ENCODE measurements around the gene PDE4A.
A peak's percentile ranks its signal among the peaks of the same experiment; 100 is the strongest.

Gene PDE4A

GRCh38 chr19:10422046-10422461 lies 1.7 kb downstream of the PDE4A start:
- no peak for DNase-seq (ENCODE audit: low read depth in 1 of 2, low spot score in 1 of 2)
- TF ChIP-seq JUND (IDR thresholded peaks at IDR 0.05; ENCODE audit: low read depth): no peak
- in situ Hi-C loops (cut with HindIII; ENCODE audit: low pct_unique_long_range_greater_than_20kb, low sequenced_read_pairs): no loop called here

GRCh38 chr19:10422846-10423245 lies 2.5 kb downstream of the PDE4A start:
- no peak for DNase-seq (ENCODE audit: low read depth in 1 of 2, low spot score in 1 of 2)
- TF ChIP-seq JUND (IDR thresholded peaks at IDR 0.05; ENCODE audit: low read depth): no peak
- in situ Hi-C loops (cut with HindIII; ENCODE audit: low pct_unique_long_range_greater_than_20kb, low sequenced_read_pairs): no loop called here

GRCh38 chr19:10424011-10424637 lies 3.8 kb downstream of the PDE4A start:
- TF ChIP-seq JUND (IDR thresholded peaks at IDR 0.05; ENCODE audit: low read depth): no peak

GRCh38 chr19:10427169-10427568 lies 6.8 kb downstream of the PDE4A start:
- DNase-seq (ENCODE audit: low read depth in 1 of 2, low spot score in 1 of 2): no peak
- in situ Hi-C loops (cut with HindIII; ENCODE audit: low pct_unique_long_range_greater_than_20kb, low sequenced_read_pairs): no loop called here
- no peak for TF ChIP-seq JUND (IDR thresholded peaks at IDR 0.05; ENCODE audit: low read depth)

More at GRCh38 chr19:10424011-10424637, 3.8 kb downstream of the PDE4A start:
- in situ Hi-C loops (cut with HindIII; ENCODE audit: low pct_unique_long_range_greater_than_20kb, low sequenced_read_pairs): no loop called here
- peak; percentile 80 to 91 for DNase-seq (ENCODE audit: low read depth in 1 of 2, low spot score in 1 of 2)

GRCh38 chr19:10428996-10429381 lies 8.7 kb downstream of the PDE4A start:
- no peak for DNase-seq (ENCODE audit: low read depth in 1 of 2, low spot score in 1 of 2)
- TF ChIP-seq JUND (IDR thresholded peaks at IDR 0.05; ENCODE audit: low read depth): no peak
- in situ Hi-C loops (cut with HindIII; ENCODE audit: low pct_unique_long_range_greater_than_20kb, low sequenced_read_pairs): no loop called here

GRCh38 chr19:10430505-10431253 lies 10.3 kb downstream of the PDE4A start:
- no peak for DNase-seq (ENCODE audit: low read depth in 1 of 2, low spot score in 1 of 2)
- in situ Hi-C loops (cut with HindIII; ENCODE audit: low pct_unique_long_range_greater_than_20kb, low sequenced_read_pairs): no loop called here

GRCh38 chr19:10431254-10431942 lies 11.1 kb downstream of the PDE4A start:
- no peak for TF ChIP-seq JUND (IDR thresholded peaks at IDR 0.05; ENCODE audit: low read depth)
- in situ Hi-C loops (cut with HindIII; ENCODE audit: low pct_unique_long_range_greater_than_20kb, low sequenced_read_pairs): no loop called here
- no peak for DNase-seq (ENCODE audit: low read depth in 1 of 2, low spot score in 1 of 2)

More at GRCh38 chr19:10430505-10431253, 10.3 kb downstream of the PDE4A start:
- no peak for TF ChIP-seq JUND (IDR thresholded peaks at IDR 0.05; ENCODE audit: low read depth)

- in situ Hi-C loops (cut with HindIII; ENCODE audit: low pct_unique_long_range_greater_than_20kb, low sequenced_read_pairs): no loop called here
- no peak for TF ChIP-seq JUND (IDR thresholded peaks at IDR 0.05; ENCODE audit: low read depth)
Measured at GRCh38 chr19:10431943-10432735, 11.8 kb downstream of the PDE4A start.

GRCh38 chr19:10432736-10433130 lies 12.4 kb downstream of the PDE4A start:
- in situ Hi-C loops (cut with HindIII; ENCODE audit: low pct_unique_long_range_greater_than_20kb, low sequenced_read_pairs): no loop called here
- no peak for TF ChIP-seq JUND (IDR thresholded peaks at IDR 0.05; ENCODE audit: low read depth)
- DNase-seq (ENCODE audit: low read depth in 1 of 2, low spot score in 1 of 2): no peak

More at GRCh38 chr19:10431943-10432735, 11.8 kb downstream of the PDE4A start:
- DNase-seq (ENCODE audit: low read depth in 1 of 2, low spot score in 1 of 2): no peak

- in situ Hi-C loops (cut with HindIII; ENCODE audit: low pct_unique_long_range_greater_than_20kb, low sequenced_read_pairs): no loop called here
- no peak for TF ChIP-seq JUND (IDR thresholded peaks at IDR 0.05; ENCODE audit: low read depth)
- DNase-seq (ENCODE audit: low read depth in 1 of 2, low spot score in 1 of 2): no peak
Measured at GRCh38 chr19:10433131-10433536, 12.8 kb downstream of the PDE4A start.

GRCh38 chr19:10439588-10439987 lies 19.2 kb downstream of the PDE4A start:
- TF ChIP-seq JUND (IDR thresholded peaks at IDR 0.05; ENCODE audit: low read depth): no peak
- in situ Hi-C loops (cut with HindIII; ENCODE audit: low pct_unique_long_range_greater_than_20kb, low sequenced_read_pairs): no loop called here
- no peak for DNase-seq (ENCODE audit: low read depth in 1 of 2, low spot score in 1 of 2)

GRCh38 chr19:10442698-10443097 lies 22.4 kb downstream of the PDE4A start:
- no peak for TF ChIP-seq JUND (IDR thresholded peaks at IDR 0.05; ENCODE audit: low read depth)
- in situ Hi-C loops (cut with HindIII; ENCODE audit: low pct_unique_long_range_greater_than_20kb, low sequenced_read_pairs): no loop called here
- no peak for DNase-seq (ENCODE audit: low read depth in 1 of 2, low spot score in 1 of 2)
